Keratinocyte (primary cell): Measurements from ENCODE around the gene FCER1G. TPM values are rescaled to one million over a fixed set of nuclear protein-coding genes. Genes with fewer than 3 reads are reported as not detected.
A peak's percentile ranks its signal among the peaks of the same experiment; 100 is the strongest.

Experiments
- DNase-seq: peaks from one replicate; pipeline ENCODE4 v3.0.0-alpha.2; 2011; ENCODE audit warnings: low read depth, missing footprints, low spot score
- FAIRE-seq: peaks from 2 replicates; lab custom pipeline; 2011; peaks lifted over from hg19 to GRCh38; lab: Jason Lieb, UNC
- H2AFZ ChIP-seq: 2 replicates; pipeline ENCODE4 v1.6.0; 2012; ENCODE audit warnings: low read length, control low read depth, inconsistent platforms; ENCODE audit not compliant: control insufficient read depth
- H3K27ac ChIP-seq: 2 replicates; pipeline ENCODE4 v1.5.1; 2011; ENCODE audit warnings: low read length; ENCODE audit not compliant: control insufficient read depth, insufficient read depth
- H3K27me3 ChIP-seq: 3 replicates; pipeline ENCODE4 v1.6.0; 2011; ENCODE audit warnings: low read length; ENCODE audit not compliant: control insufficient read depth, insufficient read depth; ENCODE audit errors: extremely low read depth
- H3K36me3 ChIP-seq, 2 experiments: 2 replicates in 1 of 2; 3 replicates in 1 of 2; pipeline ENCODE4 v1.5.1; 2011; ENCODE audit warnings: low read length in 2 of 2, mild to moderate bottlenecking in 1 of 2; ENCODE audit not compliant: control insufficient read depth in 2 of 2, insufficient read depth in 2 of 2; ENCODE audit errors: extremely low read depth in 1 of 2
- H3K4me1 ChIP-seq: 3 replicates; pipeline ENCODE4 v1.5.1; 2011; ENCODE audit warnings: low read length; ENCODE audit not compliant: control insufficient read depth, insufficient read depth; ENCODE audit errors: extremely low read depth
- H3K4me2 ChIP-seq: 3 replicates; pipeline ENCODE4 v1.6.0; 2011; ENCODE audit warnings: low read depth, low read length; ENCODE audit not compliant: control insufficient read depth, insufficient read depth; ENCODE audit errors: extremely low read depth
- H3K4me3 ChIP-seq, 3 experiments: fragments of 200-600 bp in 1 of 3; sonication (generic) in 1 of 3; 2 replicates in 2 of 3; 3 replicates in 1 of 3; pipeline ENCODE4 v1.5.1; 2011 to 2016; ENCODE audit warnings: low read length in 3 of 3, mild to moderate bottlenecking in 3 of 3, control low read depth in 2 of 3, inconsistent platforms in 1 of 3, low read depth in 1 of 3, mixed read lengths in 1 of 3, mixed run types in 1 of 3, moderate library complexity in 1 of 3; ENCODE audit not compliant: control insufficient read depth in 2 of 3, insufficient read depth in 2 of 3; ENCODE audit errors: extremely low read depth in 1 of 3
- H3K79me2 ChIP-seq: 2 replicates; pipeline ENCODE4 v1.6.0; 2012; ENCODE audit warnings: low read length; ENCODE audit not compliant: control insufficient read depth, insufficient read depth
- H3K9ac ChIP-seq: 3 replicates; pipeline ENCODE4 v1.6.0; 2011; ENCODE audit warnings: low read length; ENCODE audit not compliant: control insufficient read depth, insufficient read depth; ENCODE audit errors: extremely low read depth
- H3K9me1 ChIP-seq: 3 replicates; pipeline ENCODE4 v1.6.0; 2011; ENCODE audit warnings: low read length; ENCODE audit not compliant: control insufficient read depth, insufficient read depth; ENCODE audit errors: extremely low read depth
- H3K9me3 ChIP-seq: 2 replicates; pipeline ENCODE4 v1.5.1; 2012; ENCODE audit warnings: low read depth, low read length; ENCODE audit not compliant: control insufficient read depth
- H4K20me1 ChIP-seq: 3 replicates; pipeline ENCODE4 v1.6.0; 2011; ENCODE audit warnings: low read length; ENCODE audit not compliant: control insufficient read depth, insufficient read depth; ENCODE audit errors: extremely low read depth
- EZH2 ChIP-seq: IDR thresholded peaks from one replicate; pipeline ENCODE4 v1.6.1; 2012; ENCODE audit warnings: inconsistent platforms, mild to moderate bottlenecking, low read length, moderate library complexity
- dilution Hi-C: fragments of 300-500 bp; cut with MboI; formaldehyde crosslinking; loops from one replicate; pipeline ENCODE4 v1.7.0; 2020; ENCODE audit warnings: low sequenced_read_pairs; ENCODE audit not compliant: extremely low pct_ligation_motif_present
- polyA plus RNA-seq, 5 experiments: library from polyadenylated mRNA; depleted of rRNA in 3 of 5; stranded (reverse) in 3 of 5; stranded (forward) in 1 of 5; unstranded in 1 of 5; fragments of >200 nt; gene quantifications; 1 replicate in 1 of 5; 2 replicates in 3 of 5; 3 replicates in 1 of 5; pipeline versions ENCODE4 v1.2.1 to v1.2.3, GENCODE V29; 2011 to 2012; ENCODE audit warnings: missing spikeins in 2 of 5, low read depth in 1 of 5, low replicate concordance in 1 of 5
- TF ChIP-seq, protein P1 (sequence below), 3 experiments: IDR thresholded peaks in 1 of 3; conservative IDR thresholded peaks in 1 of 3; optimal IDR thresholded peaks in 1 of 3; 2 replicates in 2 of 3; 3 replicates in 1 of 3; pipeline versions ENCODE3 to v1.5.1; 2011; ENCODE audit warnings: low read length in 3 of 3, mild to moderate bottlenecking in 3 of 3, moderate library complexity in 2 of 3, control low read depth in 1 of 3, inconsistent platforms in 1 of 3; ENCODE audit not compliant: insufficient read depth in 2 of 3; ENCODE audit errors: extremely low read depth in 1 of 3

FCER1G gene
- polyA plus RNA-seq, 1 donor (not counting 4 experiments of a cell fraction or from before 2014, with no cell fraction given): 1.2 TPM

DNA sequence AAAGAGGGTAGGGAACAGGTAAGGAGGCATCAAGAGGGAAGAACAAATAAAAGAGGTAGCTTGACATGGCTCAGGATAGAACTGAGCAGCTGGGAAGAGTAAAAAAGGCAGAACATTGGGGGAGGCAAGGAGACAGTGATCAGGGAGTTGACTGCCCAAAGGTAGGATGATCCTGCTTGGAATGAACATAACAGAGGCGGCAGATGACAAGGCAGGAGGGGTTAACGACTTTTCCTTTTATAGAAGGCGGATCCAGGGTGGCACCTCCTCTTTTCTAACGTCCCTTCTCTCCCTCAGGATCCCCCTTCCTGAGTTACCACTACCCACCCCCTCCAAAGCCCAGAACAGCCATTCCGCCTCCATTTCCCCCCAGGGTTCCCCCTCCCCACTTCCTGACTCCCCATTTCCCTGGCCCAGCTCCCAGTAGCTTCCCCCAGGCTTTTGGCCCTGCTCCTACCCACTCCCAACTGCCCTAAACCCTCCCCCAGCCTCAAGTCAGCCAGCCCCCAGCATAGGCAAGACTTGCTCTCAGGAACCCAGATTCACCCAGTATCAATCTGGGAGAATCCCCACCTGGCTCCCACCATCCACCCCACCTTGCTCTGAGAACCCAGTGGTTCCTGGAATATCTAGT lies 15.5 kb upstream of the FCER1G start:
- dilution Hi-C loops: no loop called here
- Histone ChIP-seq H2AFZ (peak overlapping the region; percentile 50), H3K4me1 (peaks cover 47% of the 10 kb centered on the region), H3K79me2 (peaks cover 17% of the 10 kb centered on the region), H3K9me3 (no peaks in the 10 kb centered on the region), H4K20me1 (no peaks in the 10 kb centered on the region), H3K27me3 (no peaks in the 10 kb centered on the region), H3K9ac (peak overlapping the region; percentile 63), H3K9me1 (no peaks in the 10 kb centered on the region), H3K4me2 (peak overlapping the region; percentile 27), H3K36me3 (peaks cover 5 to 12% of the 10 kb centered on the region in 2 experiments), H3K4me3 (peak overlapping the region in 1 of 3 experiments; percentile 4), H3K27ac (peak overlapping the region; percentile 92)
- FAIRE-seq (no peak), DNase-seq (no peak)
- TF ChIP-seq, protein P1, sequence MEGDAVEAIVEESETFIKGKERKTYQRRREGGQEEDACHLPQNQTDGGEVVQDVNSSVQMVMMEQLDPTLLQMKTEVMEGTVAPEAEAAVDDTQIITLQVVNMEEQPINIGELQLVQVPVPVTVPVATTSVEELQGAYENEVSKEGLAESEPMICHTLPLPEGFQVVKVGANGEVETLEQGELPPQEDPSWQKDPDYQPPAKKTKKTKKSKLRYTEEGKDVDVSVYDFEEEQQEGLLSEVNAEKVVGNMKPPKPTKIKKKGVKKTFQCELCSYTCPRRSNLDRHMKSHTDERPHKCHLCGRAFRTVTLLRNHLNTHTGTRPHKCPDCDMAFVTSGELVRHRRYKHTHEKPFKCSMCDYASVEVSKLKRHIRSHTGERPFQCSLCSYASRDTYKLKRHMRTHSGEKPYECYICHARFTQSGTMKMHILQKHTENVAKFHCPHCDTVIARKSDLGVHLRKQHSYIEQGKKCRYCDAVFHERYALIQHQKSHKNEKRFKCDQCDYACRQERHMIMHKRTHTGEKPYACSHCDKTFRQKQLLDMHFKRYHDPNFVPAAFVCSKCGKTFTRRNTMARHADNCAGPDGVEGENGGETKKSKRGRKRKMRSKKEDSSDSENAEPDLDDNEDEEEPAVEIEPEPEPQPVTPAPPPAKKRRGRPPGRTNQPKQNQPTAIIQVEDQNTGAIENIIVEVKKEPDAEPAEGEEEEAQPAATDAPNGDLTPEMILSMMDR (optimal IDR thresholded peaks at IDR 0.05 in 1 of 3, IDR thresholded peaks at IDR 0.05 in 1 of 3, conservative IDR thresholded peaks at IDR 0.05 in 1 of 3; ENCODE audit: extremely low read depth in 1 of 3, insufficient read depth in 2 of 3, low read length in 3 of 3): no peak
- no peak for TF ChIP-seq EZH2

DNA sequence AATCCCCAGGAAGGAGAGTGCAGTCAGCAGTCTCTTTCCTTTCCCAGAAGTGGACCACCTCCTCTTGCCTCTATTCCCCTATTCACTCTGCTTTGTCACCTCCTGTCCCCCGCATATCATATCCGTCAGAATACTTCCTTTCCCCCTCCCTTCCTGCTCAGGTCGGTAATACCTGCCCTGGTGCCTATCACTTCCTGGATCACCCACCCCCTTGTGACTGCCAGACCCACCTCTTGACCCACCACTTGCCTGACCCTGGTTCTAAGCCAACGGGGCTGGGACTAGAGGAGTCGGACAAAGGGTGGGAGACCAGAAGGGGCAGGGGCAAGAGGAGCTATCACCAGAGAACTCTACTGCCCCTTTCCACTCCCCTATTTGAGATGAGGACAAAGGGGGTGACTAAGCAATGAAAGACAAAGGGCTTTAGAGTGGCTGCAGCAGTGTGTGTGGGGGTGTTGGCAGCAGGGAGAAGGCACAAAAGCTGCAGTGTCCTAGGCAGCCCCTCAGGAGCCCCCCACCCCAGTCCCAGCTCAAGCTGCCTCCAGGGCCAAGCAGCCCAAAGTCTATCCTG lies 14.6 kb upstream of the FCER1G start:
- Histone ChIP-seq H3K4me2 (peak overlapping the region; percentile 85), H3K9me3 (no peaks in the 10 kb centered on the region), H2AFZ (peak overlapping the region; percentile 79), H4K20me1 (no peaks in the 10 kb centered on the region), H3K9me1 (no peaks in the 10 kb centered on the region), H3K79me2 (peaks cover 21% of the 10 kb centered on the region), H3K27me3 (no peaks in the 10 kb centered on the region), H3K4me1 (peaks cover 47% of the 10 kb centered on the region), H3K4me3 (no peak overlapping the region), H3K9ac (peak overlapping the region; percentile 94), H3K36me3 (peaks cover 5 to 12% of the 10 kb centered on the region in 2 experiments), H3K27ac (peak overlapping the region; percentile 92)
- dilution Hi-C loops: no loop called here
- DNase-seq (no peak), FAIRE-seq (no peak)
- TF ChIP-seq, protein P1 (optimal IDR thresholded peaks at IDR 0.05 in 1 of 3, IDR thresholded peaks at IDR 0.05 in 1 of 3, conservative IDR thresholded peaks at IDR 0.05 in 1 of 3; ENCODE audit: extremely low read depth in 1 of 3, insufficient read depth in 2 of 3, low read length in 3 of 3): no peak
- TF ChIP-seq EZH2: no peak
